ENCODE data around the gene STAT1.

The STAT1 gene

DNA sequence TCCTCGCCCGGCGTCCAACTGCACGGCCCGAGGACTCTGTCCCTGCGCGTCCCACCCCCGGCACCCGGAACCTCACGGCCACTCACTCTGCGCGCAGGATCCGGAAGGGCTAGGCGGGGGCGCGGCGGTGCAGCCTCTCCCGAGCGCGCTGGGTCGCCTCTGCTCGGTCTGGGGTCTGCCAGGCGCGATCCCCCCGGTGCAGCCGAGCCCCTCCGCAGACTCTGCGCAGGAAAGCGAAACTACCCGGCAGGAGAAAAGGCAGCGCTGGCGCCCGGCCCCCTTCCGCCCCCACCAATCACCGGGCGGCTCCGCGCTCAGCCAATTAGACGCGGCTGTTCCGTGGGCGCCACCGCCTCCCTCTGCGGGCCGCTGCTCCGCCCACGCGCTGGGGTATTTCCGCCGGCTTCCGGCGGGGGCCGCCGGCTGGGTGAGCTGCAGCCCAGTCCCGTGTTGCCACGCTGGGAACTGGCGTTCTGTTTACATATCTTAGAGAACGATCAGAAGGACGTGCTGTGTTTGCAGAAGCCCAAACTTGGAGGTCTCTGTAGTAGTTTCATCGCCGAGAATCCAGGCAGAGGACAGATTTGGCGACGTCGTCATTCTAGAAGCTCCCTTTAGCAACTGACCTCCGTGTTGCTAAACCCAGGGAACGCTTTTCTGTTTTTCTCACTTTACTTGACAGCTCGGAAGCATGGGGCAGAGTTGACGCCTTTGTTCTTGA is at the start of gene STAT1:
TSS of gene STAT1 (minus strand) at position 240 of the 721 bp plus-strand sequence. CDS start 4,168 bp downstream, outside the sequence.
- peak; percentile 89 to 95 for DNase-seq
- peak within 1 kb of the TSS; percentile 83 to 87 for H3K27ac ChIP-seq
- H3K4me1 ChIP-seq: peaks cover 0 to 33% (median 16%) of the 10 kb centered on the region in 4 donors
- H3K9me3 ChIP-seq: no peaks in the 10 kb centered on the region
- H3K4me3 ChIP-seq: peak within 1 kb of the TSS; percentile 73
- no peaks in the 10 kb centered on the region for H3K27me3 ChIP-seq
- TF ChIP-seq, protein P1, sequence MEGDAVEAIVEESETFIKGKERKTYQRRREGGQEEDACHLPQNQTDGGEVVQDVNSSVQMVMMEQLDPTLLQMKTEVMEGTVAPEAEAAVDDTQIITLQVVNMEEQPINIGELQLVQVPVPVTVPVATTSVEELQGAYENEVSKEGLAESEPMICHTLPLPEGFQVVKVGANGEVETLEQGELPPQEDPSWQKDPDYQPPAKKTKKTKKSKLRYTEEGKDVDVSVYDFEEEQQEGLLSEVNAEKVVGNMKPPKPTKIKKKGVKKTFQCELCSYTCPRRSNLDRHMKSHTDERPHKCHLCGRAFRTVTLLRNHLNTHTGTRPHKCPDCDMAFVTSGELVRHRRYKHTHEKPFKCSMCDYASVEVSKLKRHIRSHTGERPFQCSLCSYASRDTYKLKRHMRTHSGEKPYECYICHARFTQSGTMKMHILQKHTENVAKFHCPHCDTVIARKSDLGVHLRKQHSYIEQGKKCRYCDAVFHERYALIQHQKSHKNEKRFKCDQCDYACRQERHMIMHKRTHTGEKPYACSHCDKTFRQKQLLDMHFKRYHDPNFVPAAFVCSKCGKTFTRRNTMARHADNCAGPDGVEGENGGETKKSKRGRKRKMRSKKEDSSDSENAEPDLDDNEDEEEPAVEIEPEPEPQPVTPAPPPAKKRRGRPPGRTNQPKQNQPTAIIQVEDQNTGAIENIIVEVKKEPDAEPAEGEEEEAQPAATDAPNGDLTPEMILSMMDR (IDR thresholded peaks at IDR 0.05): peak; percentile 10 to 52
- intact Hi-C loops (cut with DNase I; ENCODE audit: low total_unique reads): loop anchor here (5.0 kb wide), 1 partner anchor 162 kb away; no protein-coding TSS in a partner anchor
- H3K36me3 ChIP-seq: peaks cover 0 to 5% (median 0%) of the 10 kb centered on the region in 3 donors

DNA sequence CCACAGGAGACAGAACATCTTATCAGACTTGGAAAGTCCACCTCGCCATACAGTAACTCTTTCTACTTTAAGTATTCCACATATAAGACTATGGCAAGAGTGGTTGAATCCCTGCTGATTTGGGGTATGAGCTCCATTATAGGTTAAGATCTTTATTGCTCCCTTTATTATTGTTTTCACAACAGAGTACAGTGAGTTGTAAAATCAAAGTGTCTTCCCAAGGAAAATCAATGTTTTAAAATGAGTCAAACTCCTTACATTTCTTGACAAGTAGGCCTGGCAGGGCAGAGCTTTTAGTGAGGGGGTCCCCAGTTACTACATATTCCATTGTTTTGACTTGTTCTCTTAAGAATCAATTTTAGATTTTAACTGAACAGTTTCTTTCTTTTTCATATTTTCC is 49.6 kb upstream of the STAT1 start:
- DNase-seq: no peak
- Histone ChIP-seq H3K4me1 (peaks cover 0 to 4% (median 0%) of the 10 kb centered on the region in 4 donors), H3K36me3 (no peaks in the 10 kb centered on the region), H3K27me3 (no peaks in the 10 kb centered on the region), H3K9me3 (no peaks in the 10 kb centered on the region), H3K27ac (no peak overlapping the region), H3K4me3 (no peak overlapping the region)
- TF ChIP-seq, protein P1 (IDR thresholded peaks at IDR 0.05): no peak
- intact Hi-C loops (cut with DNase I; ENCODE audit: low total_unique reads): no loop called here

DNA sequence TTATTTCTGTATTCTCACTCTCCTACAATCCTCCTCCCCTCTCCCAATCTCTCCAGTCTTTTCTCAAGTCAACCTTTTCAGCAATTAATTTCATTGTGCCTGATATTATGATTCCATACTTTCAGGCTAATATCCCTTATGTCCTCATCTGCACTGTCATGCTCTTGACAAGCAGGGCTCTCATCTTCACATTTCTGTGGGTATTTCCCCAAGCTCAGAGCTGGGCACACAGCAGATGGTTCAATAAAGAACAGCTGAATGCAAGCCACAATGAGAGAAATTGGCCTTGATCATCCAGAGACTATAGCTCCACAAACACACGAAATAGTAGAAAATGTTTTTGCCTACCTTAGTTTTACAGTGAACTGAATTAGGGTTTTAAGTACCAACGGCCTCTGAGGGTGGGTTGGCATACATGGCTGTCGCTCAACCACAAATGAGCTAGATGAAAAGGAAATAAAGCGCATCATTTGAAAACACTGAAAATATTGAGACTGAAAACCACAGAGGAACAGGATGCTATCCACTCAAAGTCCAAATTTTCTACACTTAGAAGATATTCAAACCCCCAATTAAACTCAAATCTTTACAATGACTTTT is 47.5 kb upstream of the STAT1 start:
- no peaks in the 10 kb centered on the region for H3K27me3 ChIP-seq
- intact Hi-C loops (cut with DNase I; ENCODE audit: low total_unique reads): no loop called here
- TF ChIP-seq, protein P1 (IDR thresholded peaks at IDR 0.05): no peak
- peaks cover 0 to 4% (median 0%) of the 10 kb centered on the region in 4 donors for H3K4me1 ChIP-seq
- no peak overlapping the region for H3K27ac ChIP-seq
- no peaks in the 10 kb centered on the region for H3K36me3 ChIP-seq
- H3K4me3 ChIP-seq: no peak overlapping the region
- DNase-seq: no peak
- H3K9me3 ChIP-seq: no peaks in the 10 kb centered on the region

DNA sequence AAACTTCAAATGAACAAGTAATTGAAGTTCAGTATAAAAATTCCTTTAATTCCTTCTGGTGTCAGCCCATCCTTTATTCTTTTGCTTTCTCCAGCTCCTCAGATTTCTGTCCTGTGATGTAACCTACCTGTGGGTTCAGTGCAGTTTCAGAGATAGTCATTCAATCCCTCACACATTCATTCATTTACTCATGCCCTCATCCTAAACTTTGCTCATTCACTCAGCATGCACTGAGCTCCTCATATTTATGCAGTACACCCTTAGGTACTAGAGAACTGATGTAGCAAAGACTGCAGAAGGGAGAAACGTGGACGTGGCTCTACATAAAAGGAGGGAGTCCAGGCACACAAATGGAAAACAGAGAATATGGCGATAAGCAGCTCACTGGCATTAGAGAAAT is 45.3 kb upstream of the STAT1 start:
- no peak for DNase-seq
- no peak overlapping the region for H3K27ac ChIP-seq
- H3K4me1 ChIP-seq: no peaks in the 10 kb centered on the region
- TF ChIP-seq, protein P1 (IDR thresholded peaks at IDR 0.05): no peak
- no peak overlapping the region for H3K4me3 ChIP-seq
- intact Hi-C loops (cut with DNase I; ENCODE audit: low total_unique reads): no loop called here
- no peaks in the 10 kb centered on the region for H3K9me3 ChIP-seq
- H3K36me3 ChIP-seq: no peaks in the 10 kb centered on the region
- no peaks in the 10 kb centered on the region for H3K27me3 ChIP-seq

DNA sequence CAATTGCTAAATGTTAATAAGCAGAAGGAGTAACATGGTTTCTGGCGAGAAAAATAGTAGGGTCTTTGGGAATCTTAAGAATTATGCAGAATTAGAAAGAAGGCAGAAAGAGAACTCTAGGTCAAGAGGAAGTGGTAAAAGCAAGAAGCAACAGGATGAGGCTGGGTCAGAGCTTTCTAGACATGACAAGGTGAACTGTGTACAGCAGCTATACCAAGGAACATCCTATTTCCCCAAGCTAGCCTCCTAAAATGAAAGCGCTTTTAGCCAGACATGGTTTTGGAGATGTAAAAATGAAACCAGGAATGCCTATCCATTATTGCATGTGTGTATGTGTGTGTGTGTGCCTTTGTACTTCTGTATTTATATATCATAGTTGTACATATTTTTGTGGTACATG is 42.3 kb upstream of the STAT1 start:
- H3K27me3 ChIP-seq: no peaks in the 10 kb centered on the region
- no peaks in the 10 kb centered on the region for H3K4me1 ChIP-seq
- H3K9me3 ChIP-seq: no peaks in the 10 kb centered on the region
- no peak for DNase-seq
- no peak overlapping the region for H3K27ac ChIP-seq
- TF ChIP-seq, protein P1 (IDR thresholded peaks at IDR 0.05): no peak
- H3K36me3 ChIP-seq: no peaks in the 10 kb centered on the region
- intact Hi-C loops (cut with DNase I; ENCODE audit: low total_unique reads): no loop called here
- H3K4me3 ChIP-seq: no peak overlapping the region

All from tibial artery (tissue), 4 donors.